HG03565 (cell line): ENCODE results near the gene PDGFA.

Experiments used
- ATAC-seq: cut with Tn5 transposase; IDR thresholded peaks from one replicate; pipeline ENCODE4 v1.9.1; 2021; ENCODE audit warnings: mild to moderate bottlenecking, moderate library complexity; ENCODE audit not compliant: unreplicated experiment

Gene PDGFA

GRCh38 chr7:505171-505570 is 14.5 kb downstream of the PDGFA start:
- no peak for ATAC-seq

GRCh38 chr7:504221-505111 is 15.2 kb downstream of the PDGFA start:
- no peak for ATAC-seq

DNA sequence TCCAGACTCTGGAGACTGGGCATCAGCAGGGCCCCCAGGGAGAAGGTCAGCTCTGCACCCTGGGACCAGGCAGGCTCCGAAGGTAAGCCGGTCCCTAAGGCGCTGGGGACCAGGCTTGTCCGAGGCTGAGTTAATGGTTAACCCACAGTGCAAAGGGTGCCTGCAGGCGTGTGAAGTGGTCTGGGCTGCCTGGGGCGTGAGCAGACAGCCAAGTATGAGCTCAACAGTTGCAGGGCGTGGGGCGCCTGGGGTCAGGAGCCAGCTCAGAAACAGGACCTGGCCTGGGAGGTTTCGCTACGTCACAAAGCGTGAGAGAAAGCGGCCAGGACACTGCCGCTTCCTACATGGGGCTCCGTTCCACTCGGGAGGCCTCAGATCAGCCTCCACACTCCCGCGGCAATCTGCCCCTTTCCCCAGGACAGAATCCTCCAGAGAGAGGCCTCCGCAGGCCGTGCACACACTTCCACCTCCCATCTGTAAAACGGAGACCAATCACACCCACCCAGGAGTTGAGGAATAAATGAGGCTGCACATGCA is 16.0 kb downstream of the PDGFA start:
- no peak for ATAC-seq

DNA sequence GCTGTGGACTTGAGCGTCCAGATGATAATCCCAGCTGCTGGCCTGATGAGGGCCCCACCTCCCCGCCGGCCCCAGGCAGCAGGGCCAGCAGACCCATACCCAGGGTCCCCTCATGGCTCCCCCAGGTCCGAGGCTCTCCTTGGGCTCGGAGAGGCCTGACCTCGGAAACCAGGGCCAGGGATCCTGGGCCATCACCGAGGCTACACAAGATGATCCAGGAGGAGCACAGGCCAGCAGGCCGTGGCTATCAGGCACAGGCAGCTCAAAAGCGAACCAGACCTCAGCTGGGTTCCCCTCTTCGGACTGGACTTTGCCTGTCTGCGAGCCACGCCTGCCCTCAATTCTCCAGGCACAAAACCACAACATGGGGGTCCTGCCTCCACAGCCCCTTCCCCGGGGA is 17.4 kb downstream of the PDGFA start:
- ATAC-seq, result no peak

GRCh38 chr7:501526-501925 is 18.1 kb downstream of the PDGFA start:
- no peak for ATAC-seq

DNA sequence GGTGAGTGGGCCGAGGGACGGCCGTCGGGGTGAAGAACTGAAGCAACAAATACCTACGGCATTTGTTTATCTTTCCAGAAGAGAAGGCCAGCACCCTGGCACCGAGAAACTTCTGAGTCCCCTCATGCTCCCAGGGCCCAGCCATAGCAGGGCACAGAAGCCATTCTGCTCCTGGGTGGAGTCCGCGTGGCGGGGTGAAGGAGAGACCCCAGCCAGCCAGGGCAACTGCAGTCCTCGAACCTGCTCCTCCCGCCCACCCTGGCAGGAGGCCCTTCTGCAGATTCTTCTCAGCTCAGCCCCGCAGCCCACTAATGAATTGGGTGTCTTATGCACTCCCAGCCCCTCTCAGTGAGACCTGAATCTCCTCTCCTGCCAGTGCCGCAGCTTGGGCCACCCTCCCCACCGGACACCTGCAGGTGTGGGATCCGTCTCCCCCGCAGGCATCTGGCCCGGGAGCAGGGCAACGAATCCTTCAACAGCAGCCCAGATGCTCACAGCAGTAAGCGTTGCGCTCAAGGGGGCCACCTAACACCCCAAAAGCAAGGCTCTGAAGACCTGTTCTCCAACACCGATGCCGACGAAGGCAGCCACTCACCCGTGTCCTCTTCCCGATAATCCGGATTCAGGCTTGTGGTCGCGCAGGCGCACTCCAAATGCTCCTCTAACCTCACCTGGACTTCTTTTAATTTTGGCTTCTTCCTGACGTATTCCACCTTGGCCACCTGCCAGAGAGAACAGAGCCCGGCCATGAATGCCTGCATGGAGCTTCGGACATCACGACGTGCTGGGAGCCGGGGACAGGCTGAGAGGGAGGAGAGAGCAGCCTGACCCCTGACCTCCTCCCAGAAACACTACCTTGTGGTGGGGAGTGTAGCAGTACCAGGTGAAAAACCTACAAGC is 18.9 kb downstream of the PDGFA start:
- no peak for ATAC-seq

DNA sequence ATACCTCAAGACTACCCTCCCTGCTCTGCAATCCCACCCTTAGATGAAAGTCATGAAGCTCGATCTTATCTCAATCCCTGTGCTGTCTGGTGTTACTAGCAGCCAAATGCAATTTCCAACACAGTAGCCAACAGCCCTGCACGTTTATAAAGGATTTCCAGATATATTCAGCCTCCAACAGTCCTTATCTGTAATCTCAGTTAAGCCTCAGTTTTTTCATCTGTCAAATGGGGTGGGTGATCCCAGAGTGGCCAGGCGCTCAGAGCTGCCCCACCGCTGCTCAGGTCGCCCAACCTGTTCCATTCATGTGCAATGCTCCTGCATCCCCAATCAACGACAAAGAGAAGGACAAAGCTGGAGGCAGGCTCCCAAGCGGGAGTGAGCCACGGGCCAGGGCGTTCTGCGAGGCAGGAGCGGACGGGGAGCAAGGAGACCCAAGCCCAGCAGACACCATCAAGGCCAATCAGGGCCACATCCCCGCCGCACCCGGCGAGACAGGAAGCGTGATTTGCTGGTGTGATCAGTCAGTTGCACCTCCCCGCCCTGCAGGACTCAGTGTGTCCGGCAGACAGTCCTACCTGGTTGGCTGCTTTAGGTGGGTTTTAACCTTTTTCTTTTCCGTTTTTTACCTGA is 19.7 kb downstream of the PDGFA start:
- no peak for ATAC-seq

DNA sequence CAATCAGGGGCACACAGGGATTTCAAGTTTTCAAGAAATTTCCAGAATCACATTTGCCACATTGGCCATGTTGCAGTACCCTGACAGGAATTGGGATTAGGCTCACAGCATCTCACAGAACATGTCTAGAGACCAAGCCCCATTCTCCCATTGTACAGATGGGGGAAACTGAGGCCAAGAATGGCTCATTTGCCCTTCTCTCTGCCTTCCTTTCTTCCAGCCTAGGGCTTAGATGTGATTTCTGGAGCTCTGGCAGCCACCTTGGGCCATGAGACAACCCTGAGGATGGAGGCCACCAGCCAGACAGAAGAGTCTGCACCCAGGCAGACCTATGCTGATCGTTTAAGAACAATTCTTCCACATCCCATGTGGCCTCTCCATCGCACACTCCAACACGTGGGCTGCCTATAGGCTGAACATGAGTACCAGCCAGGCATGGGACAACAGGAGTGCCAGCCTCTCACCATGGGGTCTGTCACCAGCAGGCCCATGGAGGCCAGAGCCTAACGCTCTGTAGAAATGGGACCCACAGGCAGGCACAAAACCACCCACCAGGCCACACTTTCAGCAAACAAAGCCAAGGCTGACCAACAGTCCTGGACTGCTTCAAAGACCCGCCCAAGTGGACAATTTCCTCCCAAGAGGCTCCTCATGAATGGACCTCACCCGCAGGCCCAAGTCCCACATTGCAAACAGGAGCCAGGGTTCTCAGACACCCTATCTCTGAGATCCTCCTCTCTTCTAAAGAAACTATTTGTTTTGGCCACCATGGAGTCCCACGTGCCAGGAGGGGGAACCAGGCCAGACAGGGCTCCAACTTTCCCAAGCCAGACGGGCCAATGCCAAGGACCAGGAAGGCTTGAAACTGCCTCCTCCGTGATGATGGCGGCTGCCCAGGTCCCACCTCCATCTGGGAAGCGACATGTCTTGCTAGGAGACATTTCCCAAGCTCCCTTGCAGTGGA is 20.7 kb downstream of the PDGFA start:
- no peak for ATAC-seq

GRCh38 chr7:497946-498655 is 21.5 kb downstream of the PDGFA start:
- ATAC-seq, result no peak

DNA sequence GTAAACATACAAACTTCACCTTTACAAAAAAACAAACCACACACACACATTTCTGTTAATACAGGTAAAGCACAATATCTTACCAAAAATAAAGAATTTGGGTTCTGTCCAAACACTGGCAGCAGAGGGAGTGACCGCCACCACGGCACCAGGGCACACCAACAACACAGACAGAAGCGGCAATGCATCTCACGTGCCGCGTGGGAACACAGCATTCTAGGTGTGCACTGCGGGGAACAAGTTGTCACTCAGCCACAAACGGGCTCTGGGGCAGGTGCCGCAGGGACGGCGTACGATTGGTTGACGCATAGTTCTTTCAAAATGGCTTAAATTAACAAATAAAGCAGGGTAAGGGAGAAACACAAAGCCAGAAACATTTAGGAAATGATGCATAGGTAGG is 22.3 kb downstream of the PDGFA start:
- no peak for ATAC-seq

DNA sequence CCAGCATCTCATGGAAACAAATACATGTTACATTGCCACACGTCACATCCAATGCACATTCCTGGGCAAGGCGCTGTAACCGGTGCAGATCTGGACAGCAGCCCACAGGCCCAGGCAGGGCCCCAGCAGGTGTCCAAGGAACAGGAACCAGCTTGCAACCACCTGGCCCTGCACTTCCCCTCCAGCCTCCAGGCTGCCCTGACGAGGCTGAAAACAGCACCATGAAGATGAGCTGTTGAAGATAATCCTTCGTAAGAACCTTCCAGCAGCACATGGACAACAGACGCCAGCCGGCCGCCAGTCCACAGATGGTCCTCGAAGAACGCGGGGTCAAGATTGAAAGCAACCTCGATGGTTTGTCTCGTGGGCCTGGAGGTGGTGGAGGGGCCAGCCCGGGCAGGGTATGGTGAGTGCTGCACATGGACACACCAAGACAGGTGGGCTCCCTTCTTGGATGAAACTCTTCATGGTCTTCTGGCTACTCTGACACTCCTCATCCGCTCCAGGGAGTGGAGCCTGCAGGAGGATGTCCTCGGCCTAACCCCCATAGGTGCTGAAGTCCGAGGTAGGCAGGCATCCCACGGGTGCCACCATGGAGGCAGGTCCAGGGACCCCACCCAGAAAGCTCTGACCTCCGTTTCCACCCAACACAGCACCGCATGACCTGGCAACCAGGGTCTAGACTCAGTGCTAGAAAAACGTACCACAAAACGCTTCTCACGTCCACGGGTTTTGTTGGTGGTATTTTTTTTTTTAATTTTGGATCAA is 22.9 kb downstream of the PDGFA start:
- no peak for ATAC-seq

DNA sequence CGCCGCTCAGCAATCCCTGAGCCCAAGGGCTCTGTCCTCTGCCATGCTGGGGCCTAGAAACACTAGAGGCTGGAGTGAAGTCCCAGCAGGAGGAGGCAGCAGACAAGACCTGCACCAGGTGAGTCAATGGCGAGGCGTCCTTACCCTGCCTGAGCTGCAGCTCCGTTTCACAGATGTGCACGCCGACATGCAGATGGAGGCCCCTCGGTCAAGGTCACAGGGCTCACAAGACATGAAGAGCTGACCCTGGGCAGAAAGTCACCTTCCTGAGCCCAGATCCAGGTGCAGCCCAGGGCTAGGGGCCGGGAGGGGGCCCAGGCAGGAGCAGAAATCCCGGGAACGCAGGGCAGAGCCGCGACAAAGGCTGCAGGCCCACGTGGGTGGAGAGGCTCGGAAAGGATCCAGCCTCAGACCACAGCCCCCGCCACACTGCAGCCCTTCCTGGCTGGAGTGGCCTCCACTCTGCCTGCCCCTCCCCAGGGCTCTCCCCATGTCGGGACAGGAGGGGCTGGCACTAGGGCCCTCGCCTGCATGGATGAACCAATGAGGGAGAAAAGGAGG is 23.8 kb downstream of the PDGFA start:
- ATAC-seq, result no peak

GRCh38 chr7:495326-495725 is 24.3 kb downstream of the PDGFA start:
- ATAC-seq, result no peak

DNA sequence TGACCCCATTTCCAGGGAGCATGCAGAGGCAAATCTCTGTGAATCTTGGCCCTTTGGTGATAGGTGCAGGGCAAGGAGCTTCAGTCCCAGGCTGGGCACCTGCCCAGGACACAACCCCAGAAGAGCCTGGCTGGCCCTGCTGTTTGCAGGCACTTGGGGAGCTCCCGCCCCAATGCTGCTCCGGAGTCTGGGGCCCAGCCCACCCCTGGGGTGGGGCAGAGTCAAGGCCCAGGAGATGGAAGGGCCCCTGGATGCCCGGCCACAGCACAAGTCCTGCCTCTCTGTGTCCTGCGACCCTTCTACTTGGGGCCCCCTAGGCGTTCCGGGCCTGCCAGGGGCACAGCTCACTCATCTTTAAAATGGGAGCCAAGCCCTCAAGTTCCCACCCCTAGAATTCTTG is 24.7 kb downstream of the PDGFA start:
- ATAC-seq, result no peak

DNA sequence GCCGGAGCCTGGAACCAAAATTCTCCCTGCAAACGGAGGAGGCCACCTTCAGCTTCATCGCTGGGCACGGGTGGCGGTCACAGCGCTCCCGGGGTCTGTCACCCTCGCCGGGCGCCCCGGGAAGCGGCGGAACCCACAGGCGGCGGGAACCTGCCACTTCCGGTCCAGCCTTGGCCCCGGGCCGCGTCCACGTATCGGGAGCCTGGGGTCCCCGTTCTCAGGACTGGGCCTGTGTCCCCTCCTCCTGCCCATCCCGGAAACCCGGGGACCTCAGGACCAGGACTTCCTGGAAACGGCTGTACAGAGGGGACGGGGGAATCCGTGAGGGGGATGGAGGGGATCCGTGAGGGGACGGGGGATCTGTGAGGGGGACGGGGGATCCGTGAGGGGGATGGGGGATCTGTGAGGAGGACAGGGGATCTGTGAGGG is 25.4 kb downstream of the PDGFA start:
- ATAC-seq, result no peak

DNA sequence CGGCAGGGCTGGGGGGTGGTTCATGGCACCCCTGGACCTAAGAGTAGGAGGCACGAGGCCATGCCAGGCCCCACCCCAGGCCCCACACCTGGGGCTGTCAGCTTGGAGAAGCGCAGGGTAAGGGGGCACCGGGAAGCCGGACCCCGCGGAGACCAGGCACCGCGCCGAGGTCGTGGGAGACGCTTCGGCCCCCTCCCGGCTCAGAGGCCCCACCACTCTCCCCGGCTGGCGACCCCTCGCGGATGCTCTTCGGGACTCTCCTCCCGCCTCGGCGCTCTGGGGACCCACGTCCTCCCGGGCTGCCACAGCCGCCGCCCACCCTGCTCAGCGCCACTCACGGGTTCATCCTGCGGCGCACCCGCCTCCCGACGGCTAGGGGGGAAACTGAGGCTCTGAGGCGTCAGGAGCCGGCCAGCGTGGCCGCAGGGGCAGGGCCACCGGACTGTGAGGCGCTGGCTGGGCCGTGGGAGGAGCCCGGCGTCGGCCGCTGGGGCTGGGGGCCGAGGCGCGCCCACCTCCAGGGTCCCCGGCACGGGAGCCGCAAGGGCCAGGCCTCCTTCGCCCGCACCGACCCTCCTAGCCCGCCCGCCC is 25.9 kb downstream of the PDGFA start:
- no peak for ATAC-seq

GRCh38 chr7:492714-493065 is 27.0 kb downstream of the PDGFA start:
- ATAC-seq, result no peak
